OCI-LY7 (cell line): Measurements from ENCODE around the gene LPIN1. TPM values are rescaled to one million over a fixed set of nuclear protein-coding genes. Genes with fewer than 3 reads are reported as not detected.

Experiments
- BruUV-seq: library from RNA; stranded (reverse); fragments of 400-500 nt; replicated peaks from 2 replicates; lab custom pipeline; 2021; lab: Mats Ljungman, UMichigan
- CTCF ChIA-PET: fragments of 300-600 bp; sonication (Branson Sonifier 250); formaldehyde crosslinking; loops from one replicate; lab custom pipeline; 2022; ENCODE audit warnings: antibody characterized with exemption; ENCODE audit not compliant: unreplicated experiment; lab: Charles Lee
- POLR2A ChIA-PET: fragments of 300-600 bp; sonication (Branson Sonifier 250); formaldehyde crosslinking; loops from one replicate; lab custom pipeline; 2022; ENCODE audit warnings: antibody characterized with exemption; lab: Charles Lee
- DNase-seq: peaks from one replicate; pipeline ENCODE4 v3.0.0-alpha.2; 2015; ENCODE audit warnings: low spot score
- H2AFZ ChIP-seq: fragments of 200-600 bp; sonication (generic), shearing (Covaris generic); 2 replicates; pipeline ENCODE4 v1.6.1; 2014; ENCODE audit warnings: mild to moderate bottlenecking, antibody characterized with exemption, low read length, moderate library complexity
- H3K27ac ChIP-seq: fragments of 200-600 bp; sonication (generic); 2 replicates; pipeline ENCODE4 v1.5.1; 2014; ENCODE audit warnings: mixed run types, low read depth, mild to moderate bottlenecking, moderate library complexity, low read length, inconsistent platforms; ENCODE audit not compliant: poor library complexity, severe bottlenecking
- H3K36me3 ChIP-seq: fragments of 200-600 bp; sonication (generic); 2 replicates; pipeline ENCODE4 v1.6.1; 2014; ENCODE audit warnings: mild to moderate bottlenecking, antibody characterized with exemption, low read length, moderate library complexity, mixed read lengths; ENCODE audit not compliant: insufficient read depth
- H3K4me1 ChIP-seq: fragments of 200-600 bp; sonication (generic); 2 replicates; pipeline ENCODE4 v1.5.1; 2014; ENCODE audit warnings: mild to moderate bottlenecking, low read length; ENCODE audit not compliant: insufficient read depth, poor library complexity, severe bottlenecking
- H3K4me2 ChIP-seq: fragments of 200-600 bp; sonication (generic); 2 replicates; pipeline ENCODE4 v1.6.1; 2014; ENCODE audit warnings: mild to moderate bottlenecking, low read length
- H3K4me3 ChIP-seq: fragments of 200-600 bp; sonication (generic); 2 replicates; pipeline ENCODE4 v1.5.1; 2014; ENCODE audit warnings: mild to moderate bottlenecking, low read depth, low read length; ENCODE audit not compliant: poor library complexity, severe bottlenecking
- H3K79me2 ChIP-seq: fragments of 200-600 bp; sonication (generic); 2 replicates; pipeline ENCODE4 v1.6.1; 2016; ENCODE audit warnings: low read depth, mild to moderate bottlenecking, low read length, moderate library complexity, mixed read lengths; ENCODE audit not compliant: insufficient read depth
- H3K9me2 ChIP-seq: fragments of 200-600 bp; sonication (generic); 2 replicates; pipeline ENCODE4 v1.6.1; 2016; ENCODE audit warnings: mild to moderate bottlenecking, low read length, mixed read lengths; ENCODE audit not compliant: insufficient read depth
- H3K9me3 ChIP-seq: fragments of 200-600 bp; sonication (generic); 2 replicates; pipeline ENCODE4 v1.6.1; 2014; ENCODE audit warnings: mild to moderate bottlenecking, mixed run types, low read length, mixed read lengths
- H4K20me1 ChIP-seq: fragments of 200-600 bp; sonication (generic); 2 replicates; pipeline ENCODE4 v1.6.1; 2014; ENCODE audit warnings: mild to moderate bottlenecking, antibody characterized with exemption, low read length, moderate library complexity, mixed read lengths; ENCODE audit not compliant: insufficient read depth
- EZH2phosphoT487 ChIP-seq: fragments of 200-600 bp; sonication (generic); IDR thresholded peaks from 2 replicates; pipeline ENCODE4 v1.6.1; 2018; ENCODE audit warnings: low read depth, borderline replicate concordance, mild to moderate bottlenecking, mixed run types, antibody characterized with exemption, low read length, moderate library complexity, mixed read lengths
- intact Hi-C: fragments of 100-400 bp; cut with micrococcal nuclease; formaldehyde crosslinking; loops from one replicate; pipeline ENCODE4 v1.10.0; 2022; ENCODE audit not compliant: unreplicated experiment
- total RNA-seq, 2 experiments: library from RNA; depleted of rRNA in 1 of 2; stranded (reverse); fragments of >200 nt in 1 of 2; shearing (Covaris generic) in 1 of 2; gene quantifications; 2 replicates each; pipeline ENCODE4 v1.2.3, GENCODE V29; 2014 to 2022
- TF ChIP-seq, protein P1 (sequence below): fragments of 200-600 bp; sonication (generic); conservative IDR thresholded peaks from 2 replicates; pipeline ENCODE4 v1.5.1; 2014; ENCODE audit warnings: mild to moderate bottlenecking, antibody characterized with exemption, low read length, moderate library complexity, mixed read lengths

The LPIN1 gene
- total RNA-seq, 2 experiments from 2014 or later, result 56.9 to 70.2 TPM

GRCh38 chr2:11869391-11869991 is 123.1 kb downstream of the LPIN1 start:
- no peak overlapping the region for H2AFZ ChIP-seq
- H3K36me3 ChIP-seq, result no peaks in the 10 kb centered on the region
- ChIA-PET POLR2A (no interaction called here), CTCF (no interaction called here)
- no peaks in the 10 kb centered on the region for H4K20me1 ChIP-seq
- no peaks in the 10 kb centered on the region for H3K4me1 ChIP-seq
- no peaks in the 10 kb centered on the region for H3K79me2 ChIP-seq
- H3K9me2 ChIP-seq, result no peaks in the 10 kb centered on the region
- DNase-seq, result no peak
- TF ChIP-seq EZH2phosphoT487, result no peak
- TF ChIP-seq, protein P1, sequence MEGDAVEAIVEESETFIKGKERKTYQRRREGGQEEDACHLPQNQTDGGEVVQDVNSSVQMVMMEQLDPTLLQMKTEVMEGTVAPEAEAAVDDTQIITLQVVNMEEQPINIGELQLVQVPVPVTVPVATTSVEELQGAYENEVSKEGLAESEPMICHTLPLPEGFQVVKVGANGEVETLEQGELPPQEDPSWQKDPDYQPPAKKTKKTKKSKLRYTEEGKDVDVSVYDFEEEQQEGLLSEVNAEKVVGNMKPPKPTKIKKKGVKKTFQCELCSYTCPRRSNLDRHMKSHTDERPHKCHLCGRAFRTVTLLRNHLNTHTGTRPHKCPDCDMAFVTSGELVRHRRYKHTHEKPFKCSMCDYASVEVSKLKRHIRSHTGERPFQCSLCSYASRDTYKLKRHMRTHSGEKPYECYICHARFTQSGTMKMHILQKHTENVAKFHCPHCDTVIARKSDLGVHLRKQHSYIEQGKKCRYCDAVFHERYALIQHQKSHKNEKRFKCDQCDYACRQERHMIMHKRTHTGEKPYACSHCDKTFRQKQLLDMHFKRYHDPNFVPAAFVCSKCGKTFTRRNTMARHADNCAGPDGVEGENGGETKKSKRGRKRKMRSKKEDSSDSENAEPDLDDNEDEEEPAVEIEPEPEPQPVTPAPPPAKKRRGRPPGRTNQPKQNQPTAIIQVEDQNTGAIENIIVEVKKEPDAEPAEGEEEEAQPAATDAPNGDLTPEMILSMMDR, result no peak
- no TSS peak for BruUV-seq
- H3K9me3 ChIP-seq, result no peaks in the 10 kb centered on the region
- no peak overlapping the region for H3K4me2 ChIP-seq
- H3K27ac ChIP-seq, result no peak overlapping the region
- intact Hi-C loops, result no loop called here
- no peak overlapping the region for H3K4me3 ChIP-seq

GRCh38 chr2:11870064-11870463 is 123.6 kb downstream of the LPIN1 start:
- no peaks in the 10 kb centered on the region for H3K9me2 ChIP-seq
- intact Hi-C loops, result no loop called here
- H4K20me1 ChIP-seq, result no peaks in the 10 kb centered on the region
- no peaks in the 10 kb centered on the region for H3K79me2 ChIP-seq
- H2AFZ ChIP-seq, result no peak overlapping the region
- H3K36me3 ChIP-seq, result no peaks in the 10 kb centered on the region
- ChIA-PET POLR2A (no interaction called here), CTCF (no interaction called here)
- no peak overlapping the region for H3K4me3 ChIP-seq
- no peak for DNase-seq
- no peaks in the 10 kb centered on the region for H3K9me3 ChIP-seq
- H3K27ac ChIP-seq, result no peak overlapping the region
- no TSS peak for BruUV-seq
- no peak overlapping the region for H3K4me2 ChIP-seq
- H3K4me1 ChIP-seq, result no peaks in the 10 kb centered on the region
- TF ChIP-seq, protein P1, result no peak
- no peak for TF ChIP-seq EZH2phosphoT487

DNA sequence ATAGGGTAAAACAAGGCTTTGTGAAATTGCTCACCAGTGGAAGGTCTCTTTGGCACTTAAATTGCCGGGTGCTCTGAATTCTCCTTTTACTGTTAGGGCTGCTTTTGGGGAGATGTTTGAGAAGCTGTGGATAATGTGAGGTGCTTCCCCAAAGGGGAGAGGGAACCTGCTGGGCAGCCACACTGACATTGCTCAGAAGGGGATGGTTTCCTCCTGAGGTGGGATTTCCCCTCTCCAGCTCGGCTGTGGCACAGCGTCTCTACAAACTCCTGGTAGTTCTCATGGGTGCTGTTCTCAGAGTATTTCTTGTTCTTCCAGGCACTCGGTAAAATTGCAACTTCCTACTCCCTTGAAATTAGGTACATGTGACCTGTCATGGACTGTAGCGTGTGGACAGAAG is 124.2 kb downstream of the LPIN1 start:
- ChIA-PET POLR2A (no interaction called here), CTCF (no interaction called here)
- Histone ChIP-seq H3K4me3 (no peak overlapping the region), H4K20me1 (no peaks in the 10 kb centered on the region), H3K4me1 (no peaks in the 10 kb centered on the region), H3K79me2 (no peaks in the 10 kb centered on the region), H2AFZ (no peak overlapping the region), H3K27ac (no peak overlapping the region), H3K9me2 (no peaks in the 10 kb centered on the region), H3K4me2 (no peak overlapping the region), H3K36me3 (no peaks in the 10 kb centered on the region), H3K9me3 (no peaks in the 10 kb centered on the region)
- TF ChIP-seq, protein P1, result no peak
- TF ChIP-seq EZH2phosphoT487, result no peak
- no TSS peak for BruUV-seq
- no peak for DNase-seq
- intact Hi-C loops, result no loop called here
